ENCODE measurements around the gene CA5A.

DNA sequence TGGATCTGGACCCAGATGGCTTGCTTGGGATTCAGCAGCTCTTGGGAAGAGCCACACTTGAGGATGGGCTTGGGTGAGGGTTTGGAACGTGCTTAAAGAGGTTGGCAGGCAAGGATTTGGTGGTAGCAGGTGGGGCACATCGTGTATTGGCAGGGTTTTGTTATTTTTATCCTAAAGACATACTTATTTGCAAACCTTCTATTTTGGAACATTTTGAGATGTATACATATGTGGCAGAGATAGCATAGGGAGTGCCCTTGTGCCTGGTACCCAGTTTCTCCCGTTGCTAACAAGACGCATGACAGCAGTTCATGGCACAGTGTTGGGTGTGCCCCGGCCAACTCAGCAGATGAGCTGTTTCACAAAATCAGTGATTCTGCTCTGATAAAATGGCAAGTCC is 24.0 kb upstream of the CA5A start:
- TF ChIP-seq, protein P1, sequence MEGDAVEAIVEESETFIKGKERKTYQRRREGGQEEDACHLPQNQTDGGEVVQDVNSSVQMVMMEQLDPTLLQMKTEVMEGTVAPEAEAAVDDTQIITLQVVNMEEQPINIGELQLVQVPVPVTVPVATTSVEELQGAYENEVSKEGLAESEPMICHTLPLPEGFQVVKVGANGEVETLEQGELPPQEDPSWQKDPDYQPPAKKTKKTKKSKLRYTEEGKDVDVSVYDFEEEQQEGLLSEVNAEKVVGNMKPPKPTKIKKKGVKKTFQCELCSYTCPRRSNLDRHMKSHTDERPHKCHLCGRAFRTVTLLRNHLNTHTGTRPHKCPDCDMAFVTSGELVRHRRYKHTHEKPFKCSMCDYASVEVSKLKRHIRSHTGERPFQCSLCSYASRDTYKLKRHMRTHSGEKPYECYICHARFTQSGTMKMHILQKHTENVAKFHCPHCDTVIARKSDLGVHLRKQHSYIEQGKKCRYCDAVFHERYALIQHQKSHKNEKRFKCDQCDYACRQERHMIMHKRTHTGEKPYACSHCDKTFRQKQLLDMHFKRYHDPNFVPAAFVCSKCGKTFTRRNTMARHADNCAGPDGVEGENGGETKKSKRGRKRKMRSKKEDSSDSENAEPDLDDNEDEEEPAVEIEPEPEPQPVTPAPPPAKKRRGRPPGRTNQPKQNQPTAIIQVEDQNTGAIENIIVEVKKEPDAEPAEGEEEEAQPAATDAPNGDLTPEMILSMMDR (IDR thresholded peaks at IDR 0.05): no peak
- no peak for TF ChIP-seq POLR2AphosphoS5 (IDR thresholded peaks at IDR 0.05)

Data from transverse colon (tissue), 4 donors.